Astrocyte (in vitro differentiated cells and primary cell): Measurements from ENCODE around the gene ACVRL1. TPM values are rescaled to one million over a fixed set of nuclear protein-coding genes. Genes with fewer than 3 reads are reported as not detected.

ENCODE experiments used
- DNase-seq: peaks from one replicate; pipeline ENCODE4 v3.0.0-alpha.2; 2010; ENCODE audit warnings: low read depth
- FAIRE-seq: peaks from 2 replicates; lab custom pipeline; 2011; peaks lifted over from hg19 to GRCh38; lab: Jason Lieb, UNC
- H2AFZ ChIP-seq: 2 replicates; pipeline ENCODE4 v1.6.0; 2012; ENCODE audit warnings: low read depth, low read length, inconsistent platforms
- H3K27ac ChIP-seq: 2 replicates; pipeline ENCODE4 v1.5.1; 2011; ENCODE audit warnings: low read depth, low read length, inconsistent platforms
- H3K27me3 ChIP-seq: 2 replicates; pipeline ENCODE4 v1.6.0; 2011; ENCODE audit warnings: low read length, inconsistent platforms; ENCODE audit not compliant: insufficient read depth
- H3K36me3 ChIP-seq: 2 replicates; pipeline ENCODE4 v1.5.1; 2011; ENCODE audit warnings: low read length, inconsistent platforms; ENCODE audit not compliant: insufficient read depth
- H3K4me1 ChIP-seq: 2 replicates; pipeline ENCODE4 v1.5.1; 2011; ENCODE audit warnings: low read length, inconsistent platforms; ENCODE audit not compliant: insufficient read depth
- H3K4me2 ChIP-seq: 2 replicates; pipeline ENCODE4 v1.6.0; 2012; ENCODE audit warnings: low read length, inconsistent platforms
- H3K4me3 ChIP-seq: 2 replicates; pipeline ENCODE4 v1.5.1; 2011; ENCODE audit warnings: low read depth, mild to moderate bottlenecking, low read length, inconsistent platforms; ENCODE audit not compliant: insufficient read depth
- H3K79me2 ChIP-seq: 2 replicates; pipeline ENCODE4 v1.6.0; 2012; ENCODE audit warnings: mild to moderate bottlenecking, low read length, inconsistent platforms; ENCODE audit not compliant: insufficient read depth
- H3K9ac ChIP-seq: 2 replicates; pipeline ENCODE4 v1.6.0; 2012; ENCODE audit warnings: mild to moderate bottlenecking, low read length, inconsistent platforms
- H3K9me3 ChIP-seq: 2 replicates; pipeline ENCODE4 v1.5.1; 2012; ENCODE audit warnings: low read depth, mild to moderate bottlenecking, low read length, inconsistent platforms; ENCODE audit not compliant: insufficient read depth
- H4K20me1 ChIP-seq: 2 replicates; pipeline ENCODE4 v1.6.0; 2012; ENCODE audit warnings: low read length, inconsistent platforms; ENCODE audit not compliant: insufficient read depth
- H3K27ac Mint-ChIP-seq: one replicate; pipeline ENCODE4 v1.8.0; 2021; ENCODE audit warnings: mild to moderate bottlenecking, mixed read lengths; ENCODE audit not compliant: unreplicated experiment
- H3K27me3 Mint-ChIP-seq: one replicate; pipeline ENCODE4 v1.8.0; 2021; ENCODE audit warnings: low read depth, mixed read lengths; ENCODE audit not compliant: unreplicated experiment
- H3K36me3 Mint-ChIP-seq: one replicate; pipeline ENCODE4 v1.8.0; 2021; ENCODE audit warnings: low read depth, mixed read lengths; ENCODE audit not compliant: unreplicated experiment
- H3K4me1 Mint-ChIP-seq: one replicate; pipeline ENCODE4 v1.8.0; 2021; ENCODE audit warnings: low read depth, mixed read lengths; ENCODE audit not compliant: unreplicated experiment
- H3K4me3 Mint-ChIP-seq: one replicate; pipeline ENCODE4 v1.8.0; 2021; ENCODE audit warnings: mild to moderate bottlenecking, moderate library complexity, mixed read lengths; ENCODE audit not compliant: unreplicated experiment
- H3K9me3 Mint-ChIP-seq: one replicate; pipeline ENCODE4 v1.8.0; 2021; ENCODE audit warnings: mild to moderate bottlenecking, mixed read lengths; ENCODE audit not compliant: unreplicated experiment
- CTCF ChIP-seq: IDR thresholded peaks from 2 replicates; pipeline ENCODE4 v1.5.1; 2011; ENCODE audit warnings: low read depth, mild to moderate bottlenecking, inconsistent platforms, low read length, moderate library complexity; ENCODE audit not compliant: insufficient read depth
- EZH2 ChIP-seq: IDR thresholded peaks from 2 replicates; pipeline ENCODE4 v1.6.1; 2012; ENCODE audit warnings: mild to moderate bottlenecking, low read length, inconsistent platforms; ENCODE audit not compliant: insufficient read depth
- total RNA-seq: library from RNA; stranded (reverse); gene quantifications from 2 replicates; pipeline ENCODE4 v1.2.1, GENCODE V29; 2021

ACVRL1 gene
- total RNA-seq, 1 donor from 2014 or later: 0.95 TPM

- peaks cover 8% of the 10 kb centered on the region for H3K4me1 Mint-ChIP-seq
- no peak overlapping the region for H3K4me2 ChIP-seq
- no peaks in the 10 kb centered on the region for H3K9me3 Mint-ChIP-seq
- H3K36me3 ChIP-seq: no peaks in the 10 kb centered on the region
- no peaks in the 10 kb centered on the region for H3K27me3 ChIP-seq
- TF ChIP-seq EZH2: no peak
- TF ChIP-seq CTCF: no peak
- H3K9ac ChIP-seq: no peak overlapping the region
- FAIRE-seq (no peak), DNase-seq (no peak)
- no peak overlapping the region for H3K27ac Mint-ChIP-seq
- no peaks in the 10 kb centered on the region for H4K20me1 ChIP-seq
- no peaks in the 10 kb centered on the region for H3K9me3 ChIP-seq
- no peaks in the 10 kb centered on the region for H3K79me2 ChIP-seq
- peaks cover 14% of the 10 kb centered on the region for H3K4me1 ChIP-seq
- H2AFZ ChIP-seq: no peak overlapping the region
- no peaks in the 10 kb centered on the region for H3K36me3 Mint-ChIP-seq
- H3K4me3 Mint-ChIP-seq: no peak overlapping the region
- peaks cover 6% of the 10 kb centered on the region for H3K27me3 Mint-ChIP-seq
- H3K4me3 ChIP-seq: no peak overlapping the region
- H3K27ac ChIP-seq: no peak overlapping the region
Measured at GRCh38 chr12:51900323-51900889, 6.9 kb upstream of the ACVRL1 start.

- no peak overlapping the region for H3K4me3 ChIP-seq
- FAIRE-seq (no peak), DNase-seq (no peak)
- Mint-ChIP-seq H3K4me3 (no peak overlapping the region), H3K9me3 (no peaks in the 10 kb centered on the region), H3K36me3 (no peaks in the 10 kb centered on the region), H3K27ac (no peak overlapping the region), H3K4me1 (peaks cover 15% of the 10 kb centered on the region), H3K27me3 (peaks cover 8% of the 10 kb centered on the region)
- no peak overlapping the region for H3K4me2 ChIP-seq
- no peak for TF ChIP-seq EZH2
- no peak for TF ChIP-seq CTCF
- no peaks in the 10 kb centered on the region for H4K20me1 ChIP-seq
- no peaks in the 10 kb centered on the region for H3K27me3 ChIP-seq
- H3K79me2 ChIP-seq: no peaks in the 10 kb centered on the region
- no peaks in the 10 kb centered on the region for H3K36me3 ChIP-seq
- no peaks in the 10 kb centered on the region for H3K9me3 ChIP-seq
- no peak overlapping the region for H2AFZ ChIP-seq
- H3K27ac ChIP-seq: no peak overlapping the region
- H3K4me1 ChIP-seq: peaks cover 14% of the 10 kb centered on the region
- H3K9ac ChIP-seq: no peak overlapping the region
Measured at GRCh38 chr12:51901121-51901817, 6.0 kb upstream of the ACVRL1 start.

GRCh38 chr12:51901881-51902280 is 5.4 kb upstream of the ACVRL1 start:
- H3K36me3 Mint-ChIP-seq: no peaks in the 10 kb centered on the region
- Histone ChIP-seq H3K27me3 (no peaks in the 10 kb centered on the region), H3K9ac (no peak overlapping the region), H3K36me3 (no peaks in the 10 kb centered on the region), H3K4me1 (peaks cover 13% of the 10 kb centered on the region), H3K4me3 (no peak overlapping the region), H3K79me2 (no peaks in the 10 kb centered on the region), H2AFZ (no peak overlapping the region), H4K20me1 (no peaks in the 10 kb centered on the region), H3K27ac (no peak overlapping the region), H3K4me2 (no peak overlapping the region), H3K9me3 (no peaks in the 10 kb centered on the region)
- no peak overlapping the region for H3K4me3 Mint-ChIP-seq
- H3K27ac Mint-ChIP-seq: no peak overlapping the region
- DNase-seq: no peak
- peaks cover 15% of the 10 kb centered on the region for H3K4me1 Mint-ChIP-seq
- peaks cover 8% of the 10 kb centered on the region for H3K27me3 Mint-ChIP-seq
- no peaks in the 10 kb centered on the region for H3K9me3 Mint-ChIP-seq
- no peak for TF ChIP-seq CTCF
- no peak for TF ChIP-seq EZH2
- FAIRE-seq: no peak
